A673 (cell line): ENCODE results near the gene MAN1C1. TPM values are rescaled to one million over a fixed set of nuclear protein-coding genes. Genes with fewer than 3 reads are reported as not detected.

ENCODE experiments used
- BruUV-seq: library from RNA; stranded (reverse); fragments of 400-500 nt; replicated peaks from 2 replicates; lab custom pipeline; 2021; lab: Mats Ljungman, UMichigan
- CTCF ChIA-PET: fragments of 300-600 bp; sonication (Branson Sonifier 250); formaldehyde crosslinking; loops from one replicate; lab custom pipeline; 2022; ENCODE audit warnings: antibody characterized with exemption; lab: Charles Lee
- POLR2A ChIA-PET: fragments of 300-600 bp; sonication (Branson Sonifier 250); formaldehyde crosslinking; loops from one replicate; lab custom pipeline; 2022; ENCODE audit warnings: antibody characterized with exemption; ENCODE audit not compliant: low non-redundant PET; lab: Charles Lee
- DNase-seq: peaks from one replicate; pipeline ENCODE4 v3.0.0-alpha.2; 2015; ENCODE audit warnings: low spot score
- H3K27ac ChIP-seq: fragments of 200-600 bp; sonication (generic); 2 replicates; pipeline ENCODE4 v1.5.1; 2016; ENCODE audit warnings: mixed run types, low read depth, mild to moderate bottlenecking, mixed read lengths, antibody characterized with exemption, low read length; ENCODE audit not compliant: poor library complexity, severe bottlenecking
- H3K27me3 ChIP-seq: fragments of 200-600 bp; sonication (generic); replicated peaks from 2 replicates; pipeline ENCODE4 v1.6.1; 2017; ENCODE audit warnings: mixed run types, low read depth, mild to moderate bottlenecking, mixed read lengths, antibody characterized with exemption, low read length; ENCODE audit not compliant: insufficient read depth, poor library complexity
- H3K36me3 ChIP-seq: fragments of 200-600 bp; sonication (generic); 2 replicates; pipeline ENCODE4 v1.6.1; 2016; ENCODE audit warnings: mixed run types, mild to moderate bottlenecking, mixed read lengths, antibody characterized with exemption, low read length; ENCODE audit not compliant: insufficient read depth, poor library complexity, severe bottlenecking
- H3K4me1 ChIP-seq: fragments of 200-600 bp; sonication (generic); 2 replicates; pipeline ENCODE4 v1.6.1; 2017; ENCODE audit warnings: mixed run types, mild to moderate bottlenecking, mixed read lengths, antibody characterized with exemption, low read length; ENCODE audit not compliant: insufficient read depth, poor library complexity, severe bottlenecking
- H3K4me3 ChIP-seq: fragments of 200-600 bp; sonication (generic); 2 replicates; pipeline ENCODE4 v1.5.1; 2016; ENCODE audit warnings: low read depth, mixed run types, mild to moderate bottlenecking, mixed read lengths, low read length; ENCODE audit not compliant: poor library complexity, severe bottlenecking
- H3K9me3 ChIP-seq: fragments of 200-600 bp; sonication (generic); 2 replicates; pipeline ENCODE4 v1.6.1; 2016; ENCODE audit warnings: mixed run types, low read depth, mild to moderate bottlenecking, mixed read lengths, antibody characterized with exemption, low read length; ENCODE audit not compliant: poor library complexity, severe bottlenecking
- CTCF ChIP-seq: fragments of 300-800, 200-600 bp; sonication (generic); conservative IDR thresholded peaks from 2 replicates; pipeline ENCODE4 v1.5.1; 2017; ENCODE audit warnings: low read depth, mild to moderate bottlenecking, antibody characterized with exemption, low read length, moderate library complexity, mixed read lengths
- EZH2 ChIP-seq: fragments of 200-600 bp; sonication (generic); IDR thresholded peaks from 2 replicates; pipeline ENCODE4 v1.6.1; 2017; ENCODE audit warnings: borderline replicate concordance, low read depth, mild to moderate bottlenecking, mixed read lengths, antibody characterized with exemption, low read length; ENCODE audit not compliant: poor library complexity, severe bottlenecking
- intact Hi-C: fragments of 100-400 bp; cut with micrococcal nuclease; formaldehyde crosslinking; loops from one replicate; pipeline ENCODE4 v1.10.0; 2022; ENCODE audit not compliant: unreplicated experiment
- total RNA-seq: library from RNA; stranded (reverse); gene quantifications from 2 replicates; pipeline ENCODE4 v1.2.3, GENCODE V29; 2021

The MAN1C1 gene
- total RNA-seq, 1 experiment from 2014 or later = 0.21 TPM

DNA sequence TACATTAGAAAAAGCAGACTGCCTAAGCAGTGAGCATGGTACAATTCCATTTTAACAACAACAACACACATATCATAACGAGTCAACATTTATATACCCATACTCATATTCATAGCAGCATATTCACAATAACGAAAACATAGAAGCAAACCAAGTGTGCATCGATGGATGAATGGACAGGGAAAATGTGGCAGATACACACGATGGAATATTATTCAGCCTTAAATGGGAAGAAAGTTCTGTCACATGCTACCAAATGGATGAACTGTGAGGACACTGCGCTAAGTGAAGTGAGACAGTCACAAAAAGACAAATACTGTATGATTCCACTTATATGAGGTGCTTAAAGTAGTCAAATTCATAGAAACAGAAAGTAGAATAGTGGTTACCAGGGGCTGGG lies 9.5 kb upstream of the MAN1C1 start:
- peaks cover 37% of the 10 kb centered on the region for H3K27me3 ChIP-seq
- no peaks in the 10 kb centered on the region for H3K4me1 ChIP-seq
- H3K9me3 ChIP-seq = no peaks in the 10 kb centered on the region
- no peak overlapping the region for H3K27ac ChIP-seq
- no peaks in the 10 kb centered on the region for H3K36me3 ChIP-seq
- ChIA-PET CTCF (no interaction called here), POLR2A (interaction anchor here (0.6 kb wide), 1 partner anchor 69 kb away, joined by 9 read pairs; no protein-coding TSS in a partner anchor)
- intact Hi-C loops = no loop called here
- TF ChIP-seq EZH2 = no peak
- TF ChIP-seq CTCF = no peak
- no peak for DNase-seq
- no TSS peak for BruUV-seq
- H3K4me3 ChIP-seq = no peak overlapping the region

- Histone ChIP-seq H3K27ac (no peak overlapping the region), H3K4me3 (no peak overlapping the region), H3K36me3 (no peaks in the 10 kb centered on the region), H3K9me3 (no peaks in the 10 kb centered on the region), H3K27me3 (peaks cover 44% of the 10 kb centered on the region), H3K4me1 (no peaks in the 10 kb centered on the region)
- intact Hi-C loops = loop anchor here (2.0 kb wide), 1 partner anchor 194 kb away; no protein-coding TSS in a partner anchor
- ChIA-PET POLR2A (no interaction called here), CTCF (interaction anchor here (0.5 kb wide), 2 partner anchors 55 to 1025 kb away, joined by 5 to 6 read pairs; no protein-coding TSS in a partner anchor)
- TF ChIP-seq CTCF (peak; percentile 63), EZH2 (no peak)
- BruUV-seq = no TSS peak
- DNase-seq = peak; percentile 91
Measured at GRCh38 chr1:25608488-25609178, 8.0 kb upstream of the MAN1C1 start.

DNA sequence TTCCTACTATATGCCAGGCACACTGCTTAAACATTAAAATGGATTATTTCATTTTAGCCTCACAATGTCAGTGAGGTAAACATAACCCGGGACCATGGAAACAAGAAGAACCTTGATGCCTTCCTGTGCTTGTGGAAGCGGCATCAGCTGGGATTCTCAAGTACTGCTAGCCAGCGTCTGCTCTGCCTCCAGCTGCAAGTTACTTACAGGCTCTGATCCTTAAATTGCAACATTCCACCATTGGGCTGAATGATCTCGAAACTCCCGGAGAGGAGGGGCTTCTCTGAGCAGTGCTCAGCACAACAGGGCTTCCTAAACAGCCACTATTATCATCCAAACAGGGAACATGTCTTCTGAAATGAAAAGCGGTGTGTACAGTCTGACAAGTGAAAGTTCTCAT lies 6.7 kb upstream of the MAN1C1 start:
- H3K27me3 ChIP-seq = peaks cover 50% of the 10 kb centered on the region
- TF ChIP-seq CTCF = no peak
- no peak for TF ChIP-seq EZH2
- intact Hi-C loops = loop anchor here (2.0 kb wide), 1 partner anchor 193 kb away; no protein-coding TSS in a partner anchor
- H3K4me1 ChIP-seq = no peaks in the 10 kb centered on the region
- ChIA-PET POLR2A (no interaction called here), CTCF (no interaction called here)
- no peak overlapping the region for H3K27ac ChIP-seq
- H3K9me3 ChIP-seq = no peaks in the 10 kb centered on the region
- no TSS peak for BruUV-seq
- no peak overlapping the region for H3K4me3 ChIP-seq
- no peaks in the 10 kb centered on the region for H3K36me3 ChIP-seq
- peak; percentile 24 for DNase-seq
